Measurements from ENCODE around the gene FRMD6.
"Not testable (repeated sequence)": the region's sequence is repeated elsewhere in the genome, so short reads cannot be mapped to it uniquely, and the experiment has no call there.

The FRMD6 gene

DNA sequence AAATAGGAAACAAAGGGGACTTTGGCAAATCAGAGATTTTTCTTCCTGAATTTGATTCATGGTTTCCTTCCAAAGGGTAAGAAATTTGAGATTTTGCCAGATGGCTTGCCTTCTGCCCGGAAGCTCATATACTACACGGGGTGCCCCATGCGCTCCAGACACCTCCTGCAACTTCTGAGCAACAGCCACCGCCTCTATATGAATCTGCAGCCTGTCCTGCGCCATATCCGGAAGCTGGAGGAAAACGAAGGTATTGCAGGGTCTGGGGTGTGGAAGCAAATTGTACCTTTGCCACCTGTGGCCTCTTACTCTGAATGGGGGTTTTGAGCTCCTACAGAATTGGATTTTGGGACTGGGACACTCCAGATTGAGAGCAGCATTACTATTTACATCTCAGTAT lies 63.5 kb downstream of the FRMD6 start:
- FAIRE-seq (no peak), DNase-seq (ENCODE audit: extremely low spot score, insufficient read length, low read depth) (no peak)

DNA sequence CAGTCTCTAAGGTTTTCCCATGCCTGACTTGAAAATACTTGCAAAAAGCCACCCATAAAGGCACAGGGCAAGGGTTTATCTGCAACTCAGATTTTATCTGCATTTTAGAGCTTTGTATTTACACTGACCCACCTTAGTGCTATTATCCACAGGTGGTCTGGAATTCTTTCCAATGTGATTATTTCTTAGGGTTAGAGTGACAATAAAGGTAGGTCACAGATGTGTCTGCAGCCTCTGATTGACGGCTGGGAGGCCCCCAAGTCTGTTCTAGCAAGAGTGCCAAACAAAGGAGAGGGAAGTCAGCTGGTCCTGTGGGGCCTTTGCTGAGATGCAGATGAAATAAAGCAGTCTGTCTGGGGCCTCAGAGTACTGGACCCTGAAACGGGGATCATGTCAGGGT lies 64.0 kb downstream of the FRMD6 start:
- DNase-seq (ENCODE audit: extremely low spot score, insufficient read length, low read depth), result no peak
- no peak for FAIRE-seq

DNA sequence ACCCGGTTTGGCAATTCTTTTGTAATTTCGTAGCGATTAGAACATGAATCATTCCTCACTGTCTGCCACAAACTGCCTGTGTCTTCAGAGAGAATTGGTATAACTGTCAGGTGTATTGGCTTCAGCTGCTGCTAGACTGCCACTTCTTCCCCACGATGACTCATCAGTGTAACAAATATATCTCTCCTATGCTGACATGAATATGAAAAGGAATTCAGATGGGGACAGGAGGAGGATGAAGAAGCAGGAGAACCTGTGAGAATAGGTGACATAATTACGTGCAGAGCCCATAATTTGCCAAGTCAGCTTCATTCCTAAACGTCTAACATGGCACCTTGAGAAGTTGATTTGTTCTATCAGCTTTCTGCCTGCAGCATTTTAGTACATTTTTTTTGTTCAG lies 64.9 kb downstream of the FRMD6 start:
- DNase-seq (ENCODE audit: extremely low spot score, insufficient read length, low read depth) (no peak), FAIRE-seq (no peak)

DNA sequence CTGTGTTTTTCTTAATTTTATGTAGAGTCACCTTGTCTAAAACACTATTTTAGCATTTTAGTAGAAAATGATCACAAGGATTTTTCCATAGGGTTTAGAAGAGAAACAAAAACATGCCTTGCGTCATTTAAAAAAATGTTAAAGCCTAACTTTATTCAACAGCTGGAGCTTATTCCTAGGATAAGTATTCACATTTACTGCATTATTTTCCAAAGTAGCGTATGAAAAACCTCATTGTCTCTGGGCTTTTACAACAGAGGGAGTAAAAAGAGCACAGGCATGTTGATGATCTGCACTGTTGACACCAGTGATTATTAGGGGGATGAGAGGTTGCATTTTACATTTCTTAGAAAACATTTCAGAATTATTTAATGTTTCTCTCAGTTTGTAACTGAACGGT lies 66.1 kb downstream of the FRMD6 start:
- DNase-seq (ENCODE audit: extremely low spot score, insufficient read length, low read depth), result no peak

DNA sequence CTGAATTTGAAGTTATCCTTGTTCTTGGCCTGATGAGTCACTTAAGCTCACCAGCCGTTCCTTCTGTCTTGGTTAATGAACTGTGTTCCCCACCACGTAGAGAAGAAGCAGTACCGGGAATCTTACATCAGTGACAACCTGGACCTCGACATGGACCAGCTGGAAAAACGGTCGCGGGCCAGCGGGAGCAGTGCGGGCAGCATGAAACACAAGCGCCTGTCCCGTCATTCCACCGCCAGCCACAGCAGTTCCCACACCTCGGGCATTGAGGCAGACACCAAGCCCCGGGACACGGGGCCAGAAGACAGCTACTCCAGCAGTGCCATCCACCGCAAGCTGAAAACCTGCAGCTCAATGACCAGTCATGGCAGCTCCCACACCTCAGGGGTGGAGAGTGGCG lies 68.2 kb downstream of the FRMD6 start:
- FAIRE-seq (no peak), DNase-seq (ENCODE audit: extremely low spot score, insufficient read length, low read depth) (no peak)

More for the DNA sequence above, 66.1 kb downstream of the FRMD6 start:
- no peak for FAIRE-seq

DNA sequence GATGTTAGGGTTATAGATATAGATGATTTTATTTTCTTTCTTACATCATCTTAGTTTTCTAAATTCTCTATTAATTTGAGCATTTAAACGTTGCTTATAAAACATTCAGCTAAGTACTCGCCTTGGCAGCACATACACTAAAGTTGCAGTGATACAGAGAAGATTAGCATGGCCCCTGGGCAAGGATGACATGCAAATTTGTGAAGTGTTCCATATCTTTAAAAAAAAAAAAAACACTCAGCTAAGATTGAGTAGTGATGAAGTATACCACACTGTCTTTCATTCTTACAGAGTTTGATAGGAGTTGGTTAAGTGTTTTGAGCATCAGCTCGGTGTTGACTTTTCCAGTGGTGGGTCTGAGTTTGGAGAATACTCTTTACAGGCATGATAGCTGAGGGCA lies 72.3 kb downstream of the FRMD6 start:
- DNase-seq (ENCODE audit: extremely low spot score, insufficient read length, low read depth) (no peak), FAIRE-seq (no peak)

DNA sequence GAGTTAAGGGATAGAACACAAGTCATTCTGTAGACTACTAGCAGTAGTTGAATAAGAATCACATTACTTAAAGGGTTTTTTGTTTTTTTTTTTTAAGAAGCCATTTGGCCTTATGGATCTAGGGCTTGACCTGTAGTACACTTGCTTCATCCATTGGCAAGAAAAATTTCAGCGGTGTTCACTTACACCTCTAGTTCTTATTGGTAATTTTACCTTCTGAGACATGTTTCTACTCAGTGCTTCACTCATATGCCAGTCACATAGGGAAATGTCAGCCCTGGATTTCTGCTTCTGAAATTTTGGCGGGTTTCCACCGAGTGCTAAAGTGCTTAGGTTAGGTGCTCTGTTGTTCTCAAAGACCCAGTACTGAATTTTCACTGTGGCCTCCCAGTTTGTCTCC lies 72.9 kb downstream of the FRMD6 start:
- DNase-seq (ENCODE audit: extremely low spot score, insufficient read length, low read depth) (no peak), FAIRE-seq (no peak)

DNA sequence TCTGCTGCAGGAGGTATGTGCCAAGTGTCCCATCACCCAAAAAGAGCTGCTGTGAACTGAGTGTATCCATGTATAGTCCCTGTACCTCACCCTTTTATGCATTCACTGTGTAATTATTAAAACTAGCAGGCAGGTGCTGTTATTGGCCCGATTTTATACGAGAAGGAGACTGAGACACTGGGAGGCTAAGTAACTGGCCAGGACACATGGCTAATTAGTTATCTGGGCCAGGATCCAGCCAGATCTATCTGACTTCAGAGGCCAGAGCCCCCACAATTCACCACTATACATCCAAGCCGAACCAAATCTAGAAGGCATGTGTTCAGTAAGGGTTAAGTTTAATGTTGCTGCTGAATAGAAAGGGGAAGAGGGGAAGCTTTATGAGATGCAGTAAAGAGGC lies 73.4 kb downstream of the FRMD6 start:
- DNase-seq (ENCODE audit: extremely low spot score, insufficient read length, low read depth), result no peak
- FAIRE-seq, result no peak

DNA sequence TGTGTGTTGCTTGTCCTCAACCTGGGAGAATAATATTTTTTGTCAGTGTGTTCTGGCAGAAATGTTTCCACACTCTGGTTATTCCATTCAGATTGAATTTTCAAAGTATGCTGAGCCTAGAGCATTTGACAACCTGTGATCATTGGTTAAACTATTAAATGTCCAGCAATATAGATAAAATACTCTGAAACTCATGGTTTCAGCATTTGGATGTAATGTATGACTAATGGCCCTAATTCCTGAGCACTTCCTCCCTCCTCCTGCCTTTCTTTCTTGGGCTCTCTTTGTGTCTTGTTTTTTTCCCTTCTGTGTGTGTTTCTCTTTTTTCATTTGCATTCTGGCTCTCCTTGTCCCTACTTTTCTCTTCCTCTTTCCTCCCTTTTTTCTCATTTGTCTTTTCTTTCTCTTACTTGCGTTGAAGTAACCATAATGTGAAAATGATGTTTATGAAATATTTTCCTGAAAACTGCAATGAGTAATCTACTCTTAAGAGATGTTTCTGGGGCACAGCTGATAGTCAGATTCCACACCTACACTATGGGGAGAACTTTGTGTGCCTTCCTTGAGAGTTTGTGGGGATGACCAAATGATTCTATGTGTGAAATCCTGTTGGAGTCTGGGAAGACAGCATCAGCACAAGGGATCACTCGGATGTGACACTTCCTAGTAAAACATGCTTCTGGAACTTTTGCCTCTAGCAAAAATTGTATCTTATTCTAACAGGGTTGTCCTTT lies 74.6 kb downstream of the FRMD6 start:
- FAIRE-seq, result no peak

DNA sequence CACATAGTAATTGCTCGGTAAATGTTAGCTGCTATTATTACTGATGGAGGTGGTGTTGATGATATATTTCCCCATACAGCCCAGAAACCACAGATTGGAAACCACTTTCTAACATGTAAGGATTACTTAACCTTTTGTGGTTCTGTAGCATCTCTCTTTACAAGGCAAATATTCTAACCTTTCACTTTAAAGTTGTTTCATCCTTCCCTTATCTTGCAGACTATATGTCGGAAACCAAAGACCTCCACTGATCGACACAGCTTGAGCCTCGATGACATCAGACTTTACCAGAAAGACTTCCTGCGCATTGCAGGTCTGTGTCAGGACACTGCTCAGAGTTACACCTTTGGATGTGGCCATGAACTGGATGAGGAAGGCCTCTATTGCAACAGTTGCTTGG lies 75.8 kb downstream of the FRMD6 start:
- FAIRE-seq (no peak), DNase-seq (ENCODE audit: extremely low spot score, insufficient read length, low read depth) (no peak)

More for the DNA sequence above, 74.6 kb downstream of the FRMD6 start:
- no peak for DNase-seq (ENCODE audit: extremely low spot score, insufficient read length, low read depth)

DNA sequence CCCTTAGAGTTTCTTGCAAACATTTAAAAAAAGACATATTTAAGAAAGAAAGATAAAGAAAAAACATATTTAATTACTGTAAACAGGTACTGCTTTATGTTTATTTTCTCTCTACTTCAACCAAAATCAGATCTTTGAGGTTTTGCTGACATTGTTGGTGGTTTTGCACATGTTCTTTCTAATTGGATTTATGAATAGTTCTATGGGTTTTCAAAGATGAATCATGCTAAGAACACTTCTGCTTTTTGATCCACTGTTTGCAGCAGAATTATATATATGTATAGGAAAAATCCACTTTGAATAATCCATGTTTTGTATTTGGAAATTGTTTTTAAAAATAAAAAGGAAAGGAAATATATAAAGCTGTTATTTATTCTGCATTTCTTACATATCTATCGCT lies 78.4 kb downstream of the FRMD6 start:
- DNase-seq (ENCODE audit: extremely low spot score, insufficient read length, low read depth), result no peak
- no peak for FAIRE-seq

DNA sequence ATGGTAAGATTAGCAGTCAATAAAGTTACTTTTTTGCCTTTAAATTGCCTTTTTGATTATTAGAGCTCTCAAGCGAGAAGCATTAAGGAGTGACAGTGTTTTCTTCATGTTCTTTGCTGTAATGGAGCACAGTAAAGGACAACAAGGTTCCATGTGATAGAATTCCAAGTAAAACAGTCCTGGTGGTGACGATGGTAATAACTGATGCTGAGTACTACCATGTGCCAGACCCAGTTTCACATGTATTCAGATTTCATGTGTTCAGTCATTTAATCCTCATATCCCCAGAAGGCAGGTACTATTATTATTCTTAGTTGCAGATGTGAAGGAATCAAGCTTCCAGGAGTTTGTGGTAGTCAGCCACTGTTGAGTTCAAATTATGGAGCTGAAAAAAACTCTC lies 79.0 kb downstream of the FRMD6 start:
- no peak for FAIRE-seq

DNA sequence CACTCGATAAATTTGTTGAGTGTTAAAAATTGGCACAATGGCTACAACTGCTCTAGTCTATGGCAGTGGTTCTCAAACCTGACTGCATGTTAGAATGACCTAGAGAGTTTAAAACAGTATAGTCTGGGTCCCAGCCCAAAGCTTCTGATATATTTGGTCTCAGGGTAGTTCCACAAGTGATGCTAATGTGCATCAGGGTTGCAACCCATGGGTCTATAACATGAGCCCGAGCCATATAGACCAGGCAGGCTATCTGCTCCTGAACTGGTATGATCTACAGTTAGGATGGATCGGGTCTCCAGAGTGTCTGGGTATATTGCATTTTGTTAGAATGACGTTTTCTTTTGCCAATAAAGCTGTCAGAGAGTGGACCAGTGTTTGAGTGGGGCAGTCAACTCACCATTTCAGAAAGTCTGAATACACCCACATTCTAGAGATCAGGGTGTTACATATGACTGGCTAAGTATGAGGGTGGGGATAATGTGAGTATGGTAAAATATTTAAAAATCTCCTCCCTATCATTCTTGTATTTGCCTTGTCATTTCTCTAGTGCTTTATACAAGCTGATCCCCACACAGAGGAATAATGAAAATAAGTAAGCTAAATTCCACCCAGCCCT lies 80.9 kb downstream of the FRMD6 start:
- DNase-seq (ENCODE audit: extremely low spot score, insufficient read length, low read depth) (no peak), FAIRE-seq (no peak)

More for the DNA sequence above, 79.0 kb downstream of the FRMD6 start:
- DNase-seq (ENCODE audit: extremely low spot score, insufficient read length, low read depth), result no peak

DNA sequence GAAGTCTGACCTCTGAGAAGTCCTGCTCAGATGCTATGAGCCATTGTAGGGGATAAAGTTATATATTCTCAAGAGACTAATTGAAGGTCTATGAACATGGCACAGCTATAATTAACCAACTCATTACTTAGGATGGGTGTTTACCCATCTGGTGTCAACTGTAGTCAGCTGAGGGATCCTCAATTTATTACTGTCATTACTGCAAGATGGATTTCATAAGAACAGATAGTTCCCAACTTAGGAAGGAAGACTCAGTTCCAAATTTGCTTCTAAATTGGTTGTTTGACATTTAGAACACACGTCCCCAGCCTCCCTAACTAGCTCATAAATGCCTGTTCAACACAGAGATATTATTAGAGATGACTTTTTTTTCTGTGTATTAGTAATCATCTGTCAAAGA lies 81.4 kb downstream of the FRMD6 start:
- DNase-seq (ENCODE audit: extremely low spot score, insufficient read length, low read depth) (no peak), FAIRE-seq (no peak)

DNA sequence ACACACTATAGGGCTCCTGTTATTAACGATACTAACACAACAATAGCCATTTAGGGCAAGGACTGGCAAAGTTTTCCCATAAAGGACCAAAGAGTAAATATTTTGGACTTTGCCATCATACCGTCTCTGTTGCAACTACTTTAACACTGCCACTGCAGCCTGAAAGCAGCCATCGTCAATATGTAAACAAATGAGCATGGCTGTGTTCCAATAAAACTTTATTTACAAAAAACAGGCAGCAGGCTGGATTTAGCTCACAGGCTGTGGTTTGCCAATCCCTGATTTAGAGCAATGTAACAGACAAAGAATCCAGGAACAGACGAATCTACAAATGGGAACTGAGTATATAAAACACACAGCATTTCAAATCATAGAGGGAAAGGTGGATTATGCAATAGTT lies 84.1 kb downstream of the FRMD6 start:
- FAIRE-seq, result no peak
- no peak for DNase-seq (ENCODE audit: extremely low spot score, insufficient read length, low read depth)

DNA sequence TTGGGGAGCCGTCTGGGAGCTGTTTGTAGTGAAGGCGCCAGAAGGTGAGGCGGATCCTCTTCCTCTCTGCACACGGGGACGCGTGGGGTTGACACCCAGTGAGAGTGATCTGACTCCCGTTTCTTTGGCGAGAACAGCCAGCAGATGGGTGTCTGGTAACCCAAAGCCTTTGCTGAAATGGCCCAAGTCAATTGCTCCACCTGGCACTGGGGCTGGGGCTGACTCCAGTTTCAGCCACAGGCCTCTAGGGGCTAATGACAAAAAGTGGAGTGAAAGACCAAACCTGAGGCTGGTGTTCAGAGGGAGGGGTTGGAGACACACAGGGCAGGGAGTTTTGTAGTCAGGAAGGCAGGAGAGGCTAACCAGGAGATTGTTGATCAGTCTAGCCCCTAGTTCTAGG lies 87.0 kb downstream of the FRMD6 start:
- DNase-seq (ENCODE audit: extremely low spot score, insufficient read length, low read depth) (no peak), FAIRE-seq (peak; percentile 41)

DNA sequence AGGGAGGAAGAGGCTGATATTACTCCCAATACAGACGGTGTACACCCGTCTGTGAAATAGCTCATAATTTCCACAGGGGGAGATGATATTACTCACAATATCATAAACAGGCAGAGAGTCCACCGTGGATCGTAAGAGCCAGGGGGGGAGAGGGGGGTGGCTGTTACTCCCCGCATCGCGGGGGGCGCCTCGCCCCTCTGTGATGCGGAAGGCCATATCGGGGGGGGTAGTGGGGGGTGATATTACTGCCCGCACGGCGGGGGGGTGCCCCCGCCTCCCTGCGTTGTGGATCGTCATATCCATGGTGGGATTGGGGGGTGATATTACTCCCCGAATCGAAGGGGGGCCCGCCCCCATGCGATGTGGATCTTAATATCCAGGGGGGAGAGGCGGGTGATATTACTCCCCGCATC lies 91.9 kb downstream of the FRMD6 start:
- no peak for DNase-seq (ENCODE audit: extremely low spot score, insufficient read length, low read depth)
- no peak for FAIRE-seq

DNA sequence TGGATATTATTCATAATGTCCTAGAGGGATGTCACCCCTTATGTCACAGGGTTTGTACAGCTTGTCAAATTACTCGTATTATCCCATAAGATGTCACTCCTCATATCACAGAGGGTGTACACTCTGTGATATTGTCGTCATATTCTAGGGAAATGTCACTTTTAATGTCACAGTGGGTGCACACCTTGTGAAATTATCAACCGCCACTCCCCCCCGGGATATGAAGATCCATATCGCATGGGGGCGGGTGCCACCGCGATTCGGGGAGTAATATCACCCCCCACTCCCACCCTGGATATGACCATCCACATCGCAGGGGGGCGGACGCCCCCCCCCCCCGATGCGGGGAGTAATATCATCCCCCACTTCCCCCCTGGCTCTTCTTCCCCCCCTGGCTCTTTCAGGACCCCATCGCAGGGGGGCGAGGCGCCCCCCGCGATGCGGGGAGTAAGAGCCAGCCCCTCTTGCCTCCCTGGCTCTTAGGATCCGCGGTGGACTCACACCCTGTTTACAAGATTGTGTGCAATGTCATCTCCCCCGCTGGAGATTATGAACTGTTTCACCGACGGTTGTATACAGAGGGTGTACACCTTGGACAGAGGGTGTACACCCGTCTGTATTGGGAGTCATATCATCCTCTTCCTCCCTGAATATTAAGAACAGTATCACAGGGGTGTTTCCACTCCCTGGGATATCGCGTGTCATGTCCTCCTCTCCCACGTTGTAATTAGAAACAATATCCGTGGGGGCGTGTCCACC lies 92.8 kb downstream of the FRMD6 start:
- FAIRE-seq (no peak), DNase-seq (ENCODE audit: extremely low spot score, insufficient read length, low read depth) (no peak)

DNA sequence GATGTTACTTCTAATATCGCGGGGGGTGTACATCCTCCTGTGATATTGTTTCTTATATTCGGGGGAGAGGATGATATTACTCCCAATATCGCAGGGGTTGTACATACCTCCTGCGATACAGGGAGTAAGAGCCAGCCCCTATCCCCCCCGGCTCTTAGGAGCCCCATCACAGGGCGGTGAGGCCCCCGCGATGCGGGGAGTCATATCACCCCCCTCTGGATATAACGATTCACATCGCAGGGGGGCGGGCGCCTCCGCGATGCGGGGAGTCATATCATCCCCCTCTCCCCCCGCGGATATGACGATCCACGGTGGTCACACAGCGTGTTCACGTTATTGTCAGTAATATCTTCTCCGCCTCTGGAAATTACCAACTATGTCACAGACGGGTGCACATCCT lies 95.1 kb downstream of the FRMD6 start:
- not testable (repeated sequence) for FAIRE-seq; DNase-seq (ENCODE audit: extremely low spot score, insufficient read length, low read depth)

DNA sequence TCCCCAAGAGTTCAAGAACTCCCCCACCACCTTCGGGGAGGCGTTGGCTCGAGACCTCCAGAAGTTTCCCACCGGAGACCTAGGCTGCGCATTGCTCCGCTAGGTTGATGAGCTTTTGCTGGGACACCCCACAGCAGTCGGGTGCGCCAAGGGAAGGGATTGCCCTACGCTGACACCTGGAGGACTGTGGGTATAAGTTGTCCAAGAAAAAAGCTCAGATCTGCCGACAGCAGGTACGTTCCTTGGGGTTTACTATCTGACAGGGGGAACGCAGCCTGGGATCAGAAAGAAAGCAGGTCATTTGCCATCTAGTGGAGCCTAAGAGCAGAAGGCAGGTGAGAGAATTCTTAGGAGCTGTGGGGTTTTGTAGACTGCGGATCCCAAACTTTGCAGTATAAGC lies 98.8 kb downstream of the FRMD6 start:
- no peak for FAIRE-seq
- DNase-seq (ENCODE audit: extremely low spot score, insufficient read length, low read depth), result no peak
